Measurements from ENCODE around the gene TUBGCP6. TPM values are rescaled to one million over a fixed set of nuclear protein-coding genes. Genes with fewer than 3 reads are reported as not detected.

Gene TUBGCP6
- 25.6 and 27.3 TPM in 2 replicates for total RNA-seq

GRCh38 chr22:50244420-50245213 lies at the start of gene TUBGCP6:
Gene TUBGCP6 (minus strand): TSS chr22:50245023. CDS start chr22:50244459, 564 bp downstream.

GRCh38 chr22:50269970-50270665 lies 25.3 kb upstream of the TUBGCP6 start, which contains the start of gene MAPK11:
Gene MAPK11 (minus strand): TSS chr22:50270380. CDS start chr22:50270292, 88 bp downstream.

DNA sequence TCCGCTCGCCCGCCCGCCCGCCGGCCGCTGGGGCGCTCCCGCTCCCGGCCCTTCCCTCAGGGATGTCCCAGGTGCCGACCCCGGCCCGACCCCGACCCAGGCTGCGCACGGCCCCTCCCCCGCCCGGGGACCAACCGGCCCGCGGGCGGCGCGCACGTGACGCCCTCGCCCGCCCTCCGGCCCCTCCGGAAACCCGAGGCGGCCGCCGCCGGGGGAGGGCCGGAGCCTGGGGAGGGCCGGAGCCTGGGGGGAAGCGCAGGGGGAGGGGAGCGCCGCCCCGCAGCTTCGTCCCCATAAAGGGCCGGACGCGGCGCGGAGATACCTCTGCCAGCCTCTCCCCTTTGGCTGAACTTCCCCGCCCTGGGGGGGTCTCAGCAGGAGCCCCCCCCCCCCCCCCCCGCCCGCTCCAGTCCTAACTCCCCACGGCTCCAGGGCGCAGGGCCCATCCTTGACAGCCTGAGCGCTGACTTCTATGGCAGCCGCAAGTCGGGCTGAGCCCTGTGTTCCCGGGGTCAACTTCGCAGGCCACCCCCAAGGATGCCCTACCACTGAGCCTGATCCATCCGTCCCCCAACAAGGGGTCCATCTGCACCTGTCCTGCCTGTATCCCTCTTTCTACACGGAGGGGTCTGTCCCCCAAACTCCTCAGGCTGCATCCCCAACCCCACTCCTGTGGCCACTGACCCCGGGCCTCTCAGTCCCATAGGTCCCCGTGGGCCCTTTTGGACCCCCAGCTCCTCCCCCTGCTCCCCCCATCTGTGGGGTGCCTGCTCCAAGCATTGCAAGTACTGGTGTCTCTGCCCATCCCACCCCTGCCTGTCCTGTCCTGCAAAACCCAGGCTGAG lies 17.0 kb upstream of the TUBGCP6 start, which contains the start of gene MAPK12:
Gene MAPK12 (minus strand): TSS at position 69 of the 845 bp plus-strand sequence. CDS start 174 bp downstream, outside the sequence.

DNA sequence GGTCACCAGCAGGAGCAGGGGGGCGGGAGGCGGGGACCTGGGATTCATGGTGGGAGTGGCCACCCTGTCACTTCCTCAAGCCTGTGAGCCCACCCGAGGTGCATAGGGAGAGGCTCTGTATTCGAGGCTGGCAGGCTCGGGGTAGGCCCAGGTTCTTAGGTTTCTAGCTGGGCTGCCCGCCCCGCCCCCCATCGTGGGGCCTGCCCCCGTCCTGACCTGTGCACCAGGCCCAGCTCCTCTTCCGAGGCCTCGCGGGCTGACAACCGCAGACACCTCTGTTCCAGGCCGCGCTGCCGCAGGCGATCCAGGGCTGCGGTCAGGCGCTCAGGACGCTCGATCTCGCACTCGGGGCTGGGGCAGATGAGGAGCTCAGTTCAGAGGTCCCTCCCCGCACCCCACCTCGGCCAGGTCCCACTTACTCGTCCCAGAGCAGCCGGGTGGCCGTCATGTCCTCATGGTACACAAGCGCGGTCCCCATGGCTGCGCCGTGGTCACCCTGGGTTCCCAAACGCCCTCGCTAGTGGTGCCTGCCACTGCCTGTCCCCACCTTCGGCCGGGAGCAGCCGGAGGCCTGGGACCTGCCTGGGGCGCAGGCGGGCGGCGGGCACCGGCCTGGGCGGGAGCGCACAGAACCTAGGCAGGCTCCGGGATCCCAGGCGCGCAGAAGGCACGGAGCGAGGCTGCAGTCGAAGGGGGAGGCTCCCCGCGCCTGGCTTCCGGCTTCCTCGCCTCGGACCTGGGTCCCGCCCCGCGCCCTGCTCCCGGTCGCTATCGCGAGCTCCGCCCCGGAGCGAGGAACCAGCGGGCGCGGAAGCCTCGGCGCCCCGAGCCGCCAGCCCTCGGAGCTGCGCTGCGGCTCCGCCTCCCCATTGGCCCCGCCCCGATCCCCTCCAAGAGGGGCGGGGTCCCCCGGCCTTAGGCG lies 6.0 kb upstream of the TUBGCP6 start, which contains the start of gene HDAC10:
Gene HDAC10 (minus strand): TSS at position 711 of the 922 bp plus-strand sequence. CDS start 233 bp downstream, at position 478.

DNA sequence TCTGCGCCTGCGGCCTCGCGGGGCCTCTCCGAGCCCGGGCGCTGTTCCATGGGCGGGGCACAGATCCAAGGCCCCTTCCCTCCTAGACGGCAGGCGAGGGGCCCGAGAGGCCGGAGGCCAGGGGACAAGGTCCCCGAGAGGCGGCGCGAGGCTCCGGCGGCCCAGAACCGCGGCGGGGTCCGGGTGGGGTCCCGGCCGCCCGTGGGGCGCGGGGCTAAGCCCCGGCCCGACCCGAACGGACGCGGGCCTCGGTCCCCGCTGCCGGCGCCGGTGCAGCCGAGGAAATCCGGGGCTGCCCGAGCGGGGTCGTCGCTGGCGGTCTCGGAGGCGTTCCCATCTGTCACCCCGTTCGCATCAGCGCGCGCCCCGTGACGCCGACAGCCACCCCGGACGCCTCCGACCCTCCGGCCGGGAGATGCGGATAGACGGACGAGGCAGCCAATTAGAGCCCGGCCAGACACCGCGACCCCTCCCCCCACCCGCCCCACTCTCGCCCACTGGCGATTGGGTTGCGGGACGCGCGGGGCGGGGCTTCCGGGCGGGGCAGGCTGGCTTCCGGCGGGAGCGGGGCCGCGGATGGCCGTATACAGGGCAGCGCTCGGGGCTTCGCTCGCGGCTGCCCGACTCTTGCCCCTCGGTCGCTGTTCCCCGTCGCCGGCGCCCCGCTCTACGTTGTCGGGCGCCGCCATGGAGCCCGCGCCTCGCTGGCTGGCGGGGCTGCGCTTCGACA lies 44.2 kb downstream of the TUBGCP6 start, which contains the start of gene SELENOO:
Gene SELENOO (plus strand): TSS at position 551 of the 730 bp plus-strand sequence. CDS start 26 bp downstream, at position 577.

DNA sequence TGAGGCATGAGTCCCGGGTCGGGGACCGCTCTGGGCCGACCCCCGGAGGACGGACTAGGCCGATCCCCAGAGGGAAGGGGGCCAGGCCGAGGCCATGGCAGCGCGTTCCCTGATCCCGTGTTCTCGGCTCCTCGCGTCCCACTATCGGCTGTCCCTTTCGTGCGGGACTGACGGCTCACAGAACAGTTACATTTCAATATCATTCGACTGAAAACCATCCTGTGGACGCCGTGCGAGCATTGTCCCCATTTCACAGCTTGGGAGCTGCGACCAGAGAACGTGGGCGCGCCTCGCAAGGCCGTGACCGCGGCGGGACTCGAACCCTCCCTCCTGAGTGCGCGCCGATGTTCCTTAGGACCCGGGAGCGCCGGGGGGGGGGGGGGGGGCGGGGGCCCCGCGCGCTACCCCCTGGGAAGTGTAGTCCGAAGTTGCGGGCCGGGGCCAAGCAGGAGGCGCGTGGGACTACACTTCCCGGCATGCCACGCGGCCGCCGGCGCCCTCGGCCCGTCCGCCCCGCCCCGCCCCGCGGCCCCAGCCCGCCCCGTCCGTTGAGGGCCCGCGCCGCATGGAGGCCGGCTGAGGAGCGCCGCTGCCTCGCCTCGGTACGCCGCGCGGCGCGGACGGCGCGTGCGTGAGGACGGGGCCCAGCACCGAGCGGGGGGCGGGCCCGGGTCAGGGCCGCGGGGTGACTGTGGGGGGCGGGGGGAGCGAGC lies 59.3 kb downstream of the TUBGCP6 start, which contains the start of gene TRABD:
Gene TRABD (plus strand): TSS at position 539 of the 713 bp plus-strand sequence. CDS start 7,148 bp downstream, outside the sequence.

GRCh38 chr22:50170453-50171318 lies 74.1 kb downstream of the TUBGCP6 start, which contains the start of gene PANX2:
Gene PANX2 (plus strand): TSS chr22:50170731. CDS start chr22:50170731, 0 bp downstream.

Other genes with a start within 250 kb of the TUBGCP6 start
- gene IL17REL, start 232.3 kb downstream of the TUBGCP6 start, total RNA-seq, result not detected in 2 replicates
- not detected in 2 replicates for gene TTLL8, start 186.7 kb downstream of the TUBGCP6 start, total RNA-seq
- 1.1 and 1.6 TPM in 2 replicates for gene MLC1, start 159.6 kb downstream of the TUBGCP6 start, total RNA-seq
- gene MOV10L1, start 155.0 kb downstream of the TUBGCP6 start, total RNA-seq, result 2.1 and 3.6 TPM in 2 replicates
- 0.65 and 1.1 TPM in 2 replicates for gene PANX2, start 74.3 kb downstream of the TUBGCP6 start, total RNA-seq
- gene TRABD, start 59.1 kb downstream of the TUBGCP6 start, total RNA-seq, result 23.5 and 27.1 TPM in 2 replicates
- 18.3 and 19.5 TPM in 2 replicates for gene SELENOO, start 44.0 kb downstream of the TUBGCP6 start, total RNA-seq
- 19.0 and 19.1 TPM in 2 replicates for gene HDAC10, start 6.2 kb upstream of the TUBGCP6 start, total RNA-seq
- gene MAPK12, start 16.7 kb upstream of the TUBGCP6 start, total RNA-seq, result 37.4 and 43.9 TPM in 2 replicates
- gene MAPK11, start 25.4 kb upstream of the TUBGCP6 start, total RNA-seq, result 12.6 and 14.4 TPM in 2 replicates
- 84.8 and 155 TPM in 2 replicates for gene PLXNB2, start 62.6 kb upstream of the TUBGCP6 start, total RNA-seq
- gene DENND6B, start 82.0 kb upstream of the TUBGCP6 start, total RNA-seq, result 0.81 and 4.5 TPM in 2 replicates
- gene PPP6R2, start 98.3 kb upstream of the TUBGCP6 start, total RNA-seq, result 47.3 and 51.6 TPM in 2 replicates
- gene SBF1, start 230.0 kb upstream of the TUBGCP6 start, total RNA-seq, result 48.1 and 49.5 TPM in 2 replicates
- gene ADM2, start 236.5 kb upstream of the TUBGCP6 start, total RNA-seq, result 10.2 and 10.8 TPM in 2 replicates
- gene MIOX, start 241.8 kb upstream of the TUBGCP6 start, total RNA-seq, result not detected in 2 replicates